Upper lobe of left lung (tissue), 4 donors: Measurements from ENCODE around the gene SERPINA1.

ENCODE experiments used
- POLR2A ChIP-seq, 4 donors: fragments of 450-650 bp; IDR thresholded peaks; one replicate each; pipeline ENCODE4 v1.5.1; 2016 to 2017; ENCODE audit warnings: antibody characterized with exemption in 4 of 4, mild to moderate bottlenecking in 2 of 4
- TF ChIP-seq, protein P1 (sequence below), 6 experiments: fragments of 450-650 bp in 4 of 6; fragments of 200-600 bp in 2 of 6; sonication (generic) in 2 of 6; IDR thresholded peaks; one replicate each; pipeline ENCODE4 v1.5.1; 2016 to 2019; ENCODE audit warnings: antibody characterized with exemption in 6 of 6

DNA sequence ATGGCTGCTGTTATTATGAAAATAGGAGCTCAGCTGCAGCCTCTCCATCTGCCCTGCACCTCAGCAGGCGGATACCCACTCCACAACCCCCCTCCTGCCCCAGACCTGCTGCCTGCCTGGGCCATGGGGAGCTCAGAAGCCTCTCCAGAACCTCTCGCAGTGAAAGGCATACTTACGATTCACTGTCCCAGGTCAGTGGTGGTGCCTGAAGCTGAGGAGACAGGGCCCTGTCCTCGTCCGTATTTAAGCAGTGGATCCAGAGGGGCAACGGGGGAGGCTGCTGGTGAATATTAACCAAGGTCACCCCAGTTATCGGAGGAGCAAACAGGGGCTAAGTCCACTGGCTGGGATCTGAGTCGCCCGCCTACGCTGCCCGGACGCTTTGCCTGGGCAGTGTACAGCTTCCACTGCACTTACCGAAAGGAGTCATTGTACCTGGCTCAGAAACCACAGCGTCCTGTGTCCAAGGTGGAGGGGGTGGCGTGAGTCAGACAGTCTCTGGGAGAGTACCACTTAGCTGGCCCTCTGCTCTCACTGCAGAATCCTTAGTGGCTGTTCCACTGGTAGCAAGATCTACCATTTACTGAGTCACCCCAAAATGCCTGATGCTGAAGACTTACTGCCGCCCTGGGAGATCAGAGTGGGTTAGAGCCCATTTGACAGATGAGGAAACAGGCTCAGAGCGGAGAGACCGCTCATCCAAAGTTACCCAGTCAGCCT, at the start of gene SERPINA1:
- TF ChIP-seq POLR2A (IDR thresholded peaks at IDR 0.05) = peak in 2 of 4 donors; percentile 43 to 87
- TF ChIP-seq, protein P1, sequence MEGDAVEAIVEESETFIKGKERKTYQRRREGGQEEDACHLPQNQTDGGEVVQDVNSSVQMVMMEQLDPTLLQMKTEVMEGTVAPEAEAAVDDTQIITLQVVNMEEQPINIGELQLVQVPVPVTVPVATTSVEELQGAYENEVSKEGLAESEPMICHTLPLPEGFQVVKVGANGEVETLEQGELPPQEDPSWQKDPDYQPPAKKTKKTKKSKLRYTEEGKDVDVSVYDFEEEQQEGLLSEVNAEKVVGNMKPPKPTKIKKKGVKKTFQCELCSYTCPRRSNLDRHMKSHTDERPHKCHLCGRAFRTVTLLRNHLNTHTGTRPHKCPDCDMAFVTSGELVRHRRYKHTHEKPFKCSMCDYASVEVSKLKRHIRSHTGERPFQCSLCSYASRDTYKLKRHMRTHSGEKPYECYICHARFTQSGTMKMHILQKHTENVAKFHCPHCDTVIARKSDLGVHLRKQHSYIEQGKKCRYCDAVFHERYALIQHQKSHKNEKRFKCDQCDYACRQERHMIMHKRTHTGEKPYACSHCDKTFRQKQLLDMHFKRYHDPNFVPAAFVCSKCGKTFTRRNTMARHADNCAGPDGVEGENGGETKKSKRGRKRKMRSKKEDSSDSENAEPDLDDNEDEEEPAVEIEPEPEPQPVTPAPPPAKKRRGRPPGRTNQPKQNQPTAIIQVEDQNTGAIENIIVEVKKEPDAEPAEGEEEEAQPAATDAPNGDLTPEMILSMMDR (IDR thresholded peaks at IDR 0.05) = no peak
